Activated naive CD4-positive, alpha-beta T cell (primary cell): ENCODE measurements around the gene RNF149.
"Not testable (repeated sequence)": the region's sequence is repeated elsewhere in the genome, so short reads cannot be mapped to it uniquely, and the experiment has no call there.

ENCODE experiments used
- DNase-seq, 4 experiments: peaks; one replicate each; lab custom pipeline; 2025; lab: John Stamatoyannopoulos, UW

The RNF149 gene

GRCh38 chr2:101253703-101254450 is 54.6 kb downstream of the RNF149 start:
- DNase-seq: no peak

GRCh38 chr2:101253013-101253702 is 55.3 kb downstream of the RNF149 start:
- peak; percentile 54 to 73 (median 58) for DNase-seq

- DNase-seq: peak; percentile 97 to 98 (median 98)
These were observed 56.0 kb downstream of the RNF149 start, which contains the start of gene CNOT11 for GRCh38 chr2:101252408-101253012. Gene CNOT11 (plus strand): TSS chr2:101252886. CDS start chr2:101252965, 79 bp downstream.

GRCh38 chr2:101251844-101252407 is 56.6 kb downstream of the RNF149 start:
- no peak for DNase-seq

- DNase-seq: not testable (repeated sequence)
These were observed 57.2 kb downstream of the RNF149 start for GRCh38 chr2:101251246-101251781.

- DNase-seq: no peak
These were observed 58.7 kb downstream of the RNF149 start for GRCh38 chr2:101249826-101250225.

- DNase-seq: not testable (repeated sequence)
These were observed 59.7 kb downstream of the RNF149 start for GRCh38 chr2:101248756-101249155.

- DNase-seq: not testable (repeated sequence)
These were observed 63.0 kb downstream of the RNF149 start for GRCh38 chr2:101245468-101245867.

- not testable (repeated sequence) for DNase-seq
These were observed 63.6 kb downstream of the RNF149 start for GRCh38 chr2:101244899-101245298.

GRCh38 chr2:101244373-101244772 is 64.1 kb downstream of the RNF149 start:
- DNase-seq: not testable (repeated sequence)

GRCh38 chr2:101241158-101241557 is 67.3 kb downstream of the RNF149 start:
- no peak for DNase-seq

GRCh38 chr2:101240694-101241093 is 67.8 kb downstream of the RNF149 start:
- DNase-seq: not testable (repeated sequence)

GRCh38 chr2:101239760-101240118 is 68.8 kb downstream of the RNF149 start:
- not testable (repeated sequence) for DNase-seq

- no peak for DNase-seq
These were observed 69.4 kb downstream of the RNF149 start for GRCh38 chr2:101238930-101239759.

- not testable (repeated sequence) for DNase-seq
These were observed 70.6 kb downstream of the RNF149 start for GRCh38 chr2:101237944-101238343.

- not testable (repeated sequence) for DNase-seq
These were observed 72.5 kb downstream of the RNF149 start for GRCh38 chr2:101235956-101236355.

GRCh38 chr2:101234169-101234938 is 74.1 kb downstream of the RNF149 start:
- no peak for DNase-seq

GRCh38 chr2:101232770-101233169 is 75.7 kb downstream of the RNF149 start:
- no peak for DNase-seq

GRCh38 chr2:101231937-101232730 is 76.4 kb downstream of the RNF149 start:
- no peak for DNase-seq

GRCh38 chr2:101231240-101231639 is 77.3 kb downstream of the RNF149 start:
- DNase-seq: no peak
